Measurements from ENCODE around the gene ZFYVE26.
"Not testable (repeated sequence)": the region's sequence is repeated elsewhere in the genome, so short reads cannot be mapped to it uniquely, and the experiment has no call there.

Gene ZFYVE26

DNA sequence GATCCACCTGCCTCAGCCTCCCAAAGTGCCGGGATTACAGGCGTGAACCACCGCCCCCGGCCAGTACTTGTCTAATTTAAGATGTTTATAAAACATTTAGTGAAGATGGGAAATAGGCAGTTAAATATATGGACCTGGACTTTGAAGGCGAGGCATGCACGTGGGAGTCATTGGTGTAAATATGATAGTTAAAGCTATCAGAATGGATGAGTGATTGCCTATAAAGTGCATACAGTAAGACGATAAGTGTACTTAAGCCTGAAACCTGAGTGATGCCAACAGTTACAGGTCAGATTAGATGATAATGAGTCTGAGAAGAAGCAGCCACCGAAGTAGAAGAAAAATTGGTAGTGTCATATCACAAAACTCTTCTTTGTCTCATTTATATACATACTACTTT, 14.7 kb upstream of the ZFYVE26 start:
- Mint-ChIP-seq H3K9me3 (no peaks in the 10 kb centered on the region), H3K27ac (no peak overlapping the region), H3K36me3 (ENCODE audit: low read depth) (peaks cover 31% of the 10 kb centered on the region), H3K4me3 (no peak overlapping the region), H3K27me3 (no peaks in the 10 kb centered on the region), H3K4me1 (ENCODE audit: low read depth) (no peaks in the 10 kb centered on the region)
- intact Hi-C loops (cut with micrococcal nuclease): no loop called here

- intact Hi-C loops (cut with micrococcal nuclease): no loop called here
- H3K27ac Mint-ChIP-seq: peak overlapping the region; percentile 93
Measured at GRCh38 chr14:67821121-67821520, 4.7 kb upstream of the ZFYVE26 start.

GRCh38 chr14:67820428-67820971, 4.1 kb upstream of the ZFYVE26 start:
- H3K4me3 Mint-ChIP-seq: peak overlapping the region; percentile 93
- intact Hi-C loops (cut with micrococcal nuclease): no loop called here
- H3K9me3 Mint-ChIP-seq: no peaks in the 10 kb centered on the region
- H3K27me3 Mint-ChIP-seq: no peaks in the 10 kb centered on the region
- peaks cover 40% of the 10 kb centered on the region for H3K4me1 Mint-ChIP-seq (ENCODE audit: low read depth)
- peak overlapping the region; percentile 93 for H3K27ac Mint-ChIP-seq
- H3K36me3 Mint-ChIP-seq (ENCODE audit: low read depth): peaks cover 30% of the 10 kb centered on the region

More at GRCh38 chr14:67821121-67821520, 4.7 kb upstream of the ZFYVE26 start:
- no peaks in the 10 kb centered on the region for H3K27me3 Mint-ChIP-seq
- peaks cover 25% of the 10 kb centered on the region for H3K36me3 Mint-ChIP-seq (ENCODE audit: low read depth)
- no peaks in the 10 kb centered on the region for H3K9me3 Mint-ChIP-seq
- H3K4me3 Mint-ChIP-seq: no peak overlapping the region
- H3K4me1 Mint-ChIP-seq (ENCODE audit: low read depth): peaks cover 35% of the 10 kb centered on the region

DNA sequence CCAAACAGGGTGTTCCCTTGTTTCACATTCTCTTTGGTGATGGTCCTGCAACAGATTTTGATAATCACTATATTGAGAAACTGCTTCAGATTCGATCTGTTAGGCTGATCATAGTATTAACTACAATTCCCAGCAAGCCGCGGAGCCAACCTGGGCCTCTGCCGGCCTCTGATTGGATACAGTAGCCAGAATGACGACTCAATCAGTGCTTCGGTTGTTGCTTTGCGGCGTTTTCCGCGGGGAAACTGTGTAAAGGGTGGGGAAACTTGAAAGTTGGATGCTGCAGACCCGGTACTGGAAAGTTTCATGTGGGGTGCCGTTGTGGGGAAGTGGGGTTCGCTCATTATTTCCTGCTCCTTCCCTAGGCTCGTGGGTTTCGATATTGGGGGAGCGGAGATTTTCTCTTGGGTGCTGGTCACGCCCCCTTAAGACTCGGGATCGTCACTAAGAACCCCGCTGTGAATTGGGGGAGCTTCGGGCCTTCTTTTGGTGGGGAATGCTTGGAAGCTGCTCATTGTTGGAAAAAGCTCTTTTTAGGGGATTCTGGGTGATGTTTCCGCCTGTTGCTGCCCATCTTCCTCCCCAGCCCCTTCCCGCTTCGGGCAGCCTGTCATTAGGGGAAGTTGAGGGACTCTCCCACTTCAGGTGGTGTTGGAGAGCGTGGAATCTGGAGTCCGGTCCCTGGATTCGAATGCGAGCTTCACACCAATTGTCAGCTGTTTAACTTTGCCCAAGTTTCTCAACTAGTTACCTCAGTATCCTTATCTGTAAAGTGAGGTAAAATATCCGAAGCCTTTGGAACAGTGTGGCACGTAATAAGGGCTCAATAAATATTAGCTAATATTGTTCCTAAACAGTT, 3.4 kb upstream of the ZFYVE26 start, which contains the start of gene RAD51B:
TSS of gene RAD51B (plus strand) at position 217 of the 859 bp plus-strand sequence.
- H3K4me1 Mint-ChIP-seq (ENCODE audit: low read depth): peaks cover 47% of the 10 kb centered on the region
- H3K4me3 Mint-ChIP-seq: peak within 1 kb of the TSS; percentile 93
- peak within 1 kb of the TSS; percentile 93 for H3K27ac Mint-ChIP-seq
- H3K36me3 Mint-ChIP-seq (ENCODE audit: low read depth): peaks cover 31% of the 10 kb centered on the region
- H3K9me3 Mint-ChIP-seq: no peaks in the 10 kb centered on the region
- H3K27me3 Mint-ChIP-seq: no peaks in the 10 kb centered on the region
- intact Hi-C loops (cut with micrococcal nuclease): loop anchor here (10.0 kb wide), 1 partner anchor 55 kb away; no protein-coding TSS in a partner anchor

- Mint-ChIP-seq H3K27ac (peak overlapping the region; percentile 93), H3K4me3 (peak overlapping the region; percentile 63), H3K4me1 (ENCODE audit: low read depth) (peaks cover 60% of the 10 kb centered on the region), H3K36me3 (ENCODE audit: low read depth) (peaks cover 36% of the 10 kb centered on the region)
- not testable (repeated sequence) for H3K27me3 Mint-ChIP-seq, H3K9me3 Mint-ChIP-seq
- intact Hi-C loops (cut with micrococcal nuclease): loop anchor here (10.0 kb wide), 1 partner anchor 54 kb away; no protein-coding TSS in a partner anchor
Measured at GRCh38 chr14:67818476-67818875, 2.1 kb upstream of the ZFYVE26 start.

GRCh38 chr14:67817750-67818438, 1.5 kb upstream of the ZFYVE26 start:
- Mint-ChIP-seq H3K4me3 (peak overlapping the region; percentile 63), H3K9me3 (no peaks in the 10 kb centered on the region), H3K27ac (peak overlapping the region; percentile 93), H3K27me3 (no peaks in the 10 kb centered on the region), H3K36me3 (ENCODE audit: low read depth) (peaks cover 41% of the 10 kb centered on the region), H3K4me1 (ENCODE audit: low read depth) (peaks cover 62% of the 10 kb centered on the region)
- intact Hi-C loops (cut with micrococcal nuclease): loop anchor here (10.0 kb wide), 1 partner anchor 53 kb away; no protein-coding TSS in a partner anchor

DNA sequence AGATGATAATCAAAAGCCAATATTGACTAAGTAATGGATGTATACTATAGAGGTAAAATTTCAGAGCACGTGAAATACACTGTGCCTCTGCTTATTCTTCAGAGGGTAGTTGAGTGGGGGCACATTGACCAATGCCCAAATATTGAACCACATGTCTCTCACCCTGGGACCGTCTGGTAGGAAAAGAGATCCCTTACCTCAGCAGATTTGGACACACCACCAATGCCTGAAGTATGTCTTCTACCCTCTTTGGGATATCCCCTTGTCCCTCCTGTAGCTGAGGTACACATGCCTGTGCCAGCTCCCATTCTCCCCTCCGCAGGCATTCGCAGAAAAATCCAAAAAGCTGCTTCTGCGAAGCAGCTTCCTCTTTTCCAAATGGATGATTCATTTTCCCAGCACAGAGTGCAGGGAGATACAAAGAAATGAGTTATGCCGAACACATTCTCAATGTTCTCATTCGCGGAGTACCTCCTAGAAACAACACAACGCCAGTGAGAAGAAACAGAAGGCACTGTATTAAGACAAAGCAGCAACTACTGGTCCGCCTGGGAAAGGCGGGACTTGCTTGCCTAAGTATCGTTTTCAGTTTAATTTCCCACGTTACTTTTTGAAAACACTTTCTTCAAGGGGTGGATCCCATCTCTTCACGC, 691 bp downstream of the ZFYVE26 start:
- Mint-ChIP-seq H3K27ac (peak overlapping the region; percentile 94), H3K4me3 (peak overlapping the region; percentile 83), H3K27me3 (no peaks in the 10 kb centered on the region), H3K4me1 (ENCODE audit: low read depth) (peaks cover 65% of the 10 kb centered on the region), H3K9me3 (no peaks in the 10 kb centered on the region), H3K36me3 (ENCODE audit: low read depth) (peaks cover 61% of the 10 kb centered on the region)
- intact Hi-C loops (cut with micrococcal nuclease): loop anchor here (10.0 kb wide), 1 partner anchor 51 kb away; no protein-coding TSS in a partner anchor

DNA sequence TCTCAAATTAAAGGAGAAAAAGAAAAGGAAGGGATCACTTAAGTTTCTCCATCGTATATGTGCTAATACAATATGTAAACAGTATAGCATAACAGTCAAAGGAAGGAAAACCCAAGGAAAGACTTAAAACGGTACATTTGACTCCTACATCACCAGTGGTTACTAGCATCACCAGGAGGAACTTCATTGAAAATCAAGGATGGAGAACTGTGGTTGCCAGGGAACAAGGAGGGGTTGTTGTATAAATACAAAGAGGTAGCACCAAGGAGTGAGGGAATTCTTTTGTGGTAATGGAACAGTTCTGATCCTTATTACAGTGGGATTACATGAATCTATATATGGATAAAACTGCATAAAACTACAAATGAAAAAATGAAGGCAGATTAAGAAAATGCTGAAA, 1.6 kb downstream of the ZFYVE26 start:
- Mint-ChIP-seq H3K27ac (no peak overlapping the region), H3K36me3 (ENCODE audit: low read depth) (peaks cover 66% of the 10 kb centered on the region), H3K9me3 (no peaks in the 10 kb centered on the region), H3K4me3 (peak overlapping the region; percentile 83), H3K27me3 (no peaks in the 10 kb centered on the region), H3K4me1 (ENCODE audit: low read depth) (peaks cover 60% of the 10 kb centered on the region)
- intact Hi-C loops (cut with micrococcal nuclease): loop anchor here (10.0 kb wide), 1 partner anchor 50 kb away; no protein-coding TSS in a partner anchor

GRCh38 chr14:67806246-67806645, 10.1 kb downstream of the ZFYVE26 start:
- no peaks in the 10 kb centered on the region for H3K27me3 Mint-ChIP-seq
- no peak overlapping the region for H3K27ac Mint-ChIP-seq
- no peaks in the 10 kb centered on the region for H3K9me3 Mint-ChIP-seq
- H3K4me1 Mint-ChIP-seq (ENCODE audit: low read depth): no peaks in the 10 kb centered on the region
- intact Hi-C loops (cut with micrococcal nuclease): no loop called here
- peaks cover 98% of the 10 kb centered on the region for H3K36me3 Mint-ChIP-seq (ENCODE audit: low read depth)
- no peak overlapping the region for H3K4me3 Mint-ChIP-seq

GRCh38 chr14:67800743-67801142, 15.6 kb downstream of the ZFYVE26 start:
- Mint-ChIP-seq H3K36me3 (ENCODE audit: low read depth) (peaks cover 93% of the 10 kb centered on the region), H3K4me1 (ENCODE audit: low read depth) (no peaks in the 10 kb centered on the region), H3K4me3 (no peak overlapping the region), H3K27me3 (no peaks in the 10 kb centered on the region), H3K9me3 (no peaks in the 10 kb centered on the region), H3K27ac (no peak overlapping the region)
- intact Hi-C loops (cut with micrococcal nuclease): no loop called here

- no peak overlapping the region for H3K4me3 Mint-ChIP-seq
- H3K9me3 Mint-ChIP-seq: no peaks in the 10 kb centered on the region
- no peaks in the 10 kb centered on the region for H3K4me1 Mint-ChIP-seq (ENCODE audit: low read depth)
- intact Hi-C loops (cut with micrococcal nuclease): no loop called here
- peaks cover 93% of the 10 kb centered on the region for H3K36me3 Mint-ChIP-seq (ENCODE audit: low read depth)
- no peaks in the 10 kb centered on the region for H3K27me3 Mint-ChIP-seq
- no peak overlapping the region for H3K27ac Mint-ChIP-seq
Measured at GRCh38 chr14:67798731-67799130, 17.7 kb downstream of the ZFYVE26 start.

GRCh38 chr14:67787673-67788072, 28.7 kb downstream of the ZFYVE26 start:
- Mint-ChIP-seq H3K27me3 (no peaks in the 10 kb centered on the region), H3K4me1 (ENCODE audit: low read depth) (no peaks in the 10 kb centered on the region), H3K4me3 (no peak overlapping the region), H3K9me3 (no peaks in the 10 kb centered on the region), H3K27ac (no peak overlapping the region), H3K36me3 (ENCODE audit: low read depth) (peaks cover 97% of the 10 kb centered on the region)
- intact Hi-C loops (cut with micrococcal nuclease): no loop called here

- no peaks in the 10 kb centered on the region for H3K9me3 Mint-ChIP-seq
- H3K27ac Mint-ChIP-seq: no peak overlapping the region
- H3K27me3 Mint-ChIP-seq: no peaks in the 10 kb centered on the region
- no peak overlapping the region for H3K4me3 Mint-ChIP-seq
- intact Hi-C loops (cut with micrococcal nuclease): no loop called here
- no peaks in the 10 kb centered on the region for H3K4me1 Mint-ChIP-seq (ENCODE audit: low read depth)
- H3K36me3 Mint-ChIP-seq (ENCODE audit: low read depth): peaks cover 100% of the 10 kb centered on the region
Measured at GRCh38 chr14:67785270-67786109, 30.9 kb downstream of the ZFYVE26 start.

All from dendritic cell treated with granulocyte-macrophage colony-stimulating factor and Interleukin-4, amounts not matched to agents 40 ng/mL and 50 ng/mL, for 4 days (primary cell).